Breast epithelium (tissue), 4 donors: ENCODE results near the gene HRK. TPM values are rescaled to one million over a fixed set of nuclear protein-coding genes. Genes with fewer than 3 reads are reported as not detected.

Experiments used
- DNase-seq, 2 donors: peaks; one replicate each; pipeline ENCODE4 v3.0.0-alpha.2; 2019; ENCODE audit warnings: low spot score in 2 of 2
- H3K27ac ChIP-seq, 2 donors: fragments of 200-600 bp; sonication (generic) in 1 of 2; one replicate each; pipeline ENCODE4 v1.5.1; 2016 to 2019; ENCODE audit warnings: mild to moderate bottlenecking in 1 of 2
- H3K27me3 ChIP-seq, 2 donors: fragments of 200-600 bp; sonication (generic) in 1 of 2; one replicate each; pipeline versions ENCODE4 v1.5.1 to v1.6.0; 2017 to 2019; ENCODE audit warnings: control low read depth in 1 of 2, mild to moderate bottlenecking in 1 of 2
- H3K36me3 ChIP-seq: fragments of 200-600 bp; one replicate; pipeline ENCODE4 v1.5.1; 2019
- H3K4me1 ChIP-seq, 2 donors: fragments of 200-600 bp; sonication (generic); one replicate each; pipeline ENCODE4 v1.5.1; 2016 to 2019; ENCODE audit warnings: control low read depth in 1 of 2
- H3K4me3 ChIP-seq, 3 donors: fragments of 200-600 bp; sonication (generic); 1 replicate in 2 of 3; 2 replicates in 1 of 3; pipeline ENCODE4 v1.5.1; 2016 to 2019; ENCODE audit warnings: mild to moderate bottlenecking in 3 of 3, moderate library complexity in 2 of 3
- H3K9me3 ChIP-seq, 2 donors: fragments of 200-600 bp; sonication (generic) in 1 of 2; one replicate each; pipeline ENCODE4 v1.5.1; 2016 to 2019; ENCODE audit warnings: control low read depth in 1 of 2
- CTCF ChIP-seq, 3 donors: fragments of 450-650 bp; IDR thresholded peaks; one replicate each; pipeline ENCODE4 v1.5.1; 2016 to 2017; ENCODE audit warnings: antibody characterized with exemption in 3 of 3, mild to moderate bottlenecking in 3 of 3, moderate library complexity in 3 of 3
- POLR2A ChIP-seq: fragments of 450-650 bp; IDR thresholded peaks from one replicate; pipeline ENCODE4 v1.6.1; 2016; ENCODE audit warnings: antibody characterized with exemption, mild to moderate bottlenecking, moderate library complexity
- POLR2AphosphoS5 ChIP-seq, 3 donors: sonication (generic); formaldehyde crosslinking; IDR thresholded peaks; one replicate each; pipeline ENCODE4 v1.6.1; 2017; ENCODE audit warnings: antibody characterized with exemption in 3 of 3
- intact Hi-C: fragments of 100-400 bp; cut with DNase I; formaldehyde crosslinking; loops from one replicate; pipeline ENCODE4 v1.15.1; 2023; ENCODE audit warnings: low total_unique reads
- total RNA-seq, 3 donors: library from RNA; depleted of rRNA; stranded (reverse); fragments of >200 nt; gene quantifications; one replicate each; pipeline ENCODE4 v1.1.0, GENCODE V29; 2016

The HRK gene
- total RNA-seq, 3 donors from 2014 or later, result 0.15 to 0.33 (median 0.16) TPM

GRCh38 chr12:116901612-116902011 is 20.4 kb upstream of the HRK start:
- DNase-seq, result no peak
- Histone ChIP-seq H3K4me1 (no peaks in the 10 kb centered on the region), H3K4me3 (no peak overlapping the region), H3K9me3 (no peaks in the 10 kb centered on the region), H3K36me3 (no peaks in the 10 kb centered on the region), H3K27me3 (peaks cover 0 to 9% of the 10 kb centered on the region in 2 donors), H3K27ac (no peak overlapping the region)
- TF ChIP-seq POLR2AphosphoS5 (IDR thresholded peaks at IDR 0.05), result no peak
- no peak for TF ChIP-seq CTCF (IDR thresholded peaks at IDR 0.05)
- no peak for TF ChIP-seq POLR2A
- intact Hi-C loops, result no loop called here

GRCh38 chr12:116898669-116899068 is 17.4 kb upstream of the HRK start:
- no peaks in the 10 kb centered on the region for H3K9me3 ChIP-seq
- H3K27ac ChIP-seq, result no peak overlapping the region
- TF ChIP-seq POLR2A, result no peak
- TF ChIP-seq CTCF (IDR thresholded peaks at IDR 0.05), result no peak
- TF ChIP-seq POLR2AphosphoS5 (IDR thresholded peaks at IDR 0.05), result no peak
- H3K4me3 ChIP-seq, result no peak overlapping the region
- intact Hi-C loops, result no loop called here
- H3K36me3 ChIP-seq, result no peaks in the 10 kb centered on the region
- DNase-seq, result no peak
- H3K27me3 ChIP-seq, result peaks cover 0 to 9% of the 10 kb centered on the region in 2 donors
- H3K4me1 ChIP-seq, result no peaks in the 10 kb centered on the region

GRCh38 chr12:116897476-116897875 is 16.2 kb upstream of the HRK start:
- intact Hi-C loops, result no loop called here

GRCh38 chr12:116896411-116896924 is 15.2 kb upstream of the HRK start:
- DNase-seq, result no peak
- intact Hi-C loops, result no loop called here
- H3K27me3 ChIP-seq, result peaks cover 0 to 9% of the 10 kb centered on the region in 2 donors
- no peaks in the 10 kb centered on the region for H3K9me3 ChIP-seq
- no peak overlapping the region for H3K27ac ChIP-seq
- no peaks in the 10 kb centered on the region for H3K4me1 ChIP-seq
- TF ChIP-seq POLR2A, result no peak
- no peak for TF ChIP-seq CTCF (IDR thresholded peaks at IDR 0.05)
- TF ChIP-seq POLR2AphosphoS5 (IDR thresholded peaks at IDR 0.05), result no peak
- H3K36me3 ChIP-seq, result no peaks in the 10 kb centered on the region
- no peak overlapping the region for H3K4me3 ChIP-seq

More at GRCh38 chr12:116897476-116897875, 16.2 kb upstream of the HRK start:
- TF ChIP-seq CTCF (IDR thresholded peaks at IDR 0.05), result no peak
- no peak for TF ChIP-seq POLR2A
- no peak for TF ChIP-seq POLR2AphosphoS5 (IDR thresholded peaks at IDR 0.05)
- Histone ChIP-seq H3K4me3 (no peak overlapping the region), H3K36me3 (no peaks in the 10 kb centered on the region), H3K9me3 (no peaks in the 10 kb centered on the region), H3K27me3 (peaks cover 0 to 9% of the 10 kb centered on the region in 2 donors), H3K4me1 (no peaks in the 10 kb centered on the region), H3K27ac (no peak overlapping the region)
- DNase-seq, result no peak

- TF ChIP-seq POLR2AphosphoS5 (IDR thresholded peaks at IDR 0.05), result no peak
- TF ChIP-seq POLR2A, result no peak
- no peak for TF ChIP-seq CTCF (IDR thresholded peaks at IDR 0.05)
- no peak for DNase-seq
- no peaks in the 10 kb centered on the region for H3K36me3 ChIP-seq
- H3K27me3 ChIP-seq, result no peaks in the 10 kb centered on the region
- no peak overlapping the region for H3K4me3 ChIP-seq
- H3K9me3 ChIP-seq, result peaks cover 0 to 6% of the 10 kb centered on the region in 2 donors
- intact Hi-C loops, result no loop called here
- H3K4me1 ChIP-seq, result no peaks in the 10 kb centered on the region
- H3K27ac ChIP-seq, result no peak overlapping the region
These were observed 13.7 kb upstream of the HRK start for GRCh38 chr12:116894913-116895312.
